Breast epithelium (tissue), 4 donors: ENCODE measurements around the gene TRIM31. TPM values are rescaled to one million over a fixed set of nuclear protein-coding genes. Genes with fewer than 3 reads are reported as not detected.

Experiments
- DNase-seq, 2 donors: peaks; one replicate each; pipeline ENCODE4 v3.0.0-alpha.2; 2019; ENCODE audit warnings: low spot score in 2 of 2
- H3K27ac ChIP-seq, 2 donors: fragments of 200-600 bp; sonication (generic) in 1 of 2; one replicate each; pipeline ENCODE4 v1.5.1; 2016 to 2019; ENCODE audit warnings: mild to moderate bottlenecking in 1 of 2
- H3K27me3 ChIP-seq, 2 donors: fragments of 200-600 bp; sonication (generic) in 1 of 2; one replicate each; pipeline versions ENCODE4 v1.5.1 to v1.6.0; 2017 to 2019; ENCODE audit warnings: control low read depth in 1 of 2, mild to moderate bottlenecking in 1 of 2
- H3K36me3 ChIP-seq: fragments of 200-600 bp; one replicate; pipeline ENCODE4 v1.5.1; 2019
- H3K4me1 ChIP-seq, 2 donors: fragments of 200-600 bp; sonication (generic); one replicate each; pipeline ENCODE4 v1.5.1; 2016 to 2019; ENCODE audit warnings: control low read depth in 1 of 2
- H3K4me3 ChIP-seq, 3 donors: fragments of 200-600 bp; sonication (generic); 1 replicate in 2 of 3; 2 replicates in 1 of 3; pipeline ENCODE4 v1.5.1; 2016 to 2019; ENCODE audit warnings: mild to moderate bottlenecking in 3 of 3, moderate library complexity in 2 of 3
- H3K9me3 ChIP-seq, 2 donors: fragments of 200-600 bp; sonication (generic) in 1 of 2; one replicate each; pipeline ENCODE4 v1.5.1; 2016 to 2019; ENCODE audit warnings: control low read depth in 1 of 2
- POLR2A ChIP-seq: fragments of 450-650 bp; IDR thresholded peaks from one replicate; pipeline ENCODE4 v1.6.1; 2016; ENCODE audit warnings: antibody characterized with exemption, mild to moderate bottlenecking, moderate library complexity
- POLR2AphosphoS5 ChIP-seq, 3 donors: sonication (generic); formaldehyde crosslinking; IDR thresholded peaks; one replicate each; pipeline ENCODE4 v1.6.1; 2017; ENCODE audit warnings: antibody characterized with exemption in 3 of 3
- intact Hi-C: fragments of 100-400 bp; cut with DNase I; formaldehyde crosslinking; loops from one replicate; pipeline ENCODE4 v1.15.1; 2023; ENCODE audit warnings: low total_unique reads
- total RNA-seq, 3 donors: library from RNA; depleted of rRNA; stranded (reverse); fragments of >200 nt; gene quantifications; one replicate each; pipeline ENCODE4 v1.1.0, GENCODE V29; 2016
- TF ChIP-seq, protein P1 (sequence below), 3 donors: fragments of 450-650 bp; IDR thresholded peaks; one replicate each; pipeline ENCODE4 v1.5.1; 2016 to 2017; ENCODE audit warnings: antibody characterized with exemption in 3 of 3, mild to moderate bottlenecking in 3 of 3, moderate library complexity in 3 of 3

TRIM31 gene
- total RNA-seq, 3 donors from 2014 or later = 3.3 TPM; not detected in 2

- no peak for DNase-seq
- intact Hi-C loops = no loop called here
- H3K4me1 ChIP-seq = peaks cover 0 to 4% of the 10 kb centered on the region in 2 donors
- no peak overlapping the region for H3K27ac ChIP-seq
- H3K4me3 ChIP-seq = no peak overlapping the region
- H3K36me3 ChIP-seq = no peaks in the 10 kb centered on the region
- no peaks in the 10 kb centered on the region for H3K9me3 ChIP-seq
- H3K27me3 ChIP-seq = no peaks in the 10 kb centered on the region
- TF ChIP-seq POLR2A (no peak), POLR2AphosphoS5 (IDR thresholded peaks at IDR 0.05) (no peak)
- TF ChIP-seq, protein P1, sequence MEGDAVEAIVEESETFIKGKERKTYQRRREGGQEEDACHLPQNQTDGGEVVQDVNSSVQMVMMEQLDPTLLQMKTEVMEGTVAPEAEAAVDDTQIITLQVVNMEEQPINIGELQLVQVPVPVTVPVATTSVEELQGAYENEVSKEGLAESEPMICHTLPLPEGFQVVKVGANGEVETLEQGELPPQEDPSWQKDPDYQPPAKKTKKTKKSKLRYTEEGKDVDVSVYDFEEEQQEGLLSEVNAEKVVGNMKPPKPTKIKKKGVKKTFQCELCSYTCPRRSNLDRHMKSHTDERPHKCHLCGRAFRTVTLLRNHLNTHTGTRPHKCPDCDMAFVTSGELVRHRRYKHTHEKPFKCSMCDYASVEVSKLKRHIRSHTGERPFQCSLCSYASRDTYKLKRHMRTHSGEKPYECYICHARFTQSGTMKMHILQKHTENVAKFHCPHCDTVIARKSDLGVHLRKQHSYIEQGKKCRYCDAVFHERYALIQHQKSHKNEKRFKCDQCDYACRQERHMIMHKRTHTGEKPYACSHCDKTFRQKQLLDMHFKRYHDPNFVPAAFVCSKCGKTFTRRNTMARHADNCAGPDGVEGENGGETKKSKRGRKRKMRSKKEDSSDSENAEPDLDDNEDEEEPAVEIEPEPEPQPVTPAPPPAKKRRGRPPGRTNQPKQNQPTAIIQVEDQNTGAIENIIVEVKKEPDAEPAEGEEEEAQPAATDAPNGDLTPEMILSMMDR (IDR thresholded peaks at IDR 0.05) = no peak
Measured at GRCh38 chr6:30155520-30156261, 42.8 kb upstream of the TRIM31 start.

DNA sequence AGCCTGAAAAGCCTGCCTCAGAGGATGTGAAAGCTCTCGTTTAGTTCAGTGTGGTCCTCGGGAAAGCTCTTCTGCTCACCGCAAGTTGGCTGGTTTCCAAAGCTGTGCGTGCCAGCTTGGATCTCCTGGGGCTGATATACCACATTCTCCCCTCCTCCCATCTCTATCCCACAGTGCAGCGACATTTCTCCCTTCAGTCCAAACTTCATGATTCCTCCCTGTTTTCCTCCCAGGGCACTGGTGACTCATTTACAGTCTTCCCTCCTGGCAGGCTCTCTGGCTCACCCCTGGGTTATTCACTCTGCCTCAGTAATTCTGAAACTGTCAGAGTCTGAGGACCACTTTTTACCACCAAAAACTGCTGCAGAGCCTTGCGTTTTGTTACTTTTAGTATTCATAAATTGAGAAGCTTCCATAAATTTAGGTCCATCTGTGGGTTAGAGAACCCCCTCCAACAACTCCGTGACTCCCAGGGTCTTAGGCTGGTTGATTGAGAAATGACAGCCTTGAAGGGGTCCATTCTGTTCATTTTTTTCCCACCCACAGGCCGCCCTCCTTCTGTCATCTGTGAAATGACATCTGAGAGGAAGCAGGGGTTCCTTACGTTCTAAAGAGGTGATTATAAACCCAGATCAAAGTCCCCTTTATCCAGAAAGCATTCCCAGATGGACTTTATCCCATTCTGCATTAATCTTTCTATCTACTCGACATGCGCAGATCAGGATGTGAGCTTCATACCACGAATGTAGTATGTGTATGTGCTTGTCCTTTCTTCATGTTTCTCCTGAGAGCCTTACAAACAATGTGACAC is 42.0 kb upstream of the TRIM31 start:
- intact Hi-C loops = no loop called here
- Histone ChIP-seq H3K27me3 (no peaks in the 10 kb centered on the region), H3K9me3 (no peaks in the 10 kb centered on the region), H3K4me1 (peaks cover 0 to 4% of the 10 kb centered on the region in 2 donors), H3K27ac (no peak overlapping the region), H3K4me3 (no peak overlapping the region), H3K36me3 (no peaks in the 10 kb centered on the region)
- DNase-seq = no peak
- TF ChIP-seq, protein P1 (IDR thresholded peaks at IDR 0.05) = no peak
- no peak for TF ChIP-seq POLR2AphosphoS5 (IDR thresholded peaks at IDR 0.05)
- TF ChIP-seq POLR2A = no peak

- peaks cover 0 to 4% of the 10 kb centered on the region in 2 donors for H3K4me1 ChIP-seq
- H3K27ac ChIP-seq = no peak overlapping the region
- intact Hi-C loops = no loop called here
- no peaks in the 10 kb centered on the region for H3K27me3 ChIP-seq
- no peak for TF ChIP-seq POLR2AphosphoS5 (IDR thresholded peaks at IDR 0.05)
- TF ChIP-seq POLR2A = no peak
- TF ChIP-seq, protein P1 (IDR thresholded peaks at IDR 0.05) = no peak
- DNase-seq = no peak
- no peaks in the 10 kb centered on the region for H3K9me3 ChIP-seq
- H3K4me3 ChIP-seq = no peak overlapping the region
- no peaks in the 10 kb centered on the region for H3K36me3 ChIP-seq
Measured at GRCh38 chr6:30154061-30154460, 41.2 kb upstream of the TRIM31 start.

- TF ChIP-seq, protein P1 (IDR thresholded peaks at IDR 0.05) = no peak
- no peak for TF ChIP-seq POLR2AphosphoS5 (IDR thresholded peaks at IDR 0.05)
- TF ChIP-seq POLR2A = no peak
- Histone ChIP-seq H3K27me3 (no peaks in the 10 kb centered on the region), H3K4me3 (no peak overlapping the region), H3K27ac (no peak overlapping the region), H3K4me1 (peaks cover 0 to 4% of the 10 kb centered on the region in 2 donors), H3K9me3 (no peaks in the 10 kb centered on the region), H3K36me3 (no peaks in the 10 kb centered on the region)
- no peak for DNase-seq
- intact Hi-C loops = no loop called here
Measured at GRCh38 chr6:30152910-30153610, 40.2 kb upstream of the TRIM31 start.
